NCI-H146 treated with DMSO at 0.1 percent for 48 hours (cell line): ENCODE data around the gene DYNLL1.
"Not testable (repeated sequence)": the region's sequence is repeated elsewhere in the genome, so short reads cannot be mapped to it uniquely, and the experiment has no call there.

ENCODE experiments used
- DNase-seq: peaks from one replicate; lab custom pipeline; 2025; ENCODE audit not compliant: unreplicated experiment; lab: John Stamatoyannopoulos, UW

The DYNLL1 gene

DNA sequence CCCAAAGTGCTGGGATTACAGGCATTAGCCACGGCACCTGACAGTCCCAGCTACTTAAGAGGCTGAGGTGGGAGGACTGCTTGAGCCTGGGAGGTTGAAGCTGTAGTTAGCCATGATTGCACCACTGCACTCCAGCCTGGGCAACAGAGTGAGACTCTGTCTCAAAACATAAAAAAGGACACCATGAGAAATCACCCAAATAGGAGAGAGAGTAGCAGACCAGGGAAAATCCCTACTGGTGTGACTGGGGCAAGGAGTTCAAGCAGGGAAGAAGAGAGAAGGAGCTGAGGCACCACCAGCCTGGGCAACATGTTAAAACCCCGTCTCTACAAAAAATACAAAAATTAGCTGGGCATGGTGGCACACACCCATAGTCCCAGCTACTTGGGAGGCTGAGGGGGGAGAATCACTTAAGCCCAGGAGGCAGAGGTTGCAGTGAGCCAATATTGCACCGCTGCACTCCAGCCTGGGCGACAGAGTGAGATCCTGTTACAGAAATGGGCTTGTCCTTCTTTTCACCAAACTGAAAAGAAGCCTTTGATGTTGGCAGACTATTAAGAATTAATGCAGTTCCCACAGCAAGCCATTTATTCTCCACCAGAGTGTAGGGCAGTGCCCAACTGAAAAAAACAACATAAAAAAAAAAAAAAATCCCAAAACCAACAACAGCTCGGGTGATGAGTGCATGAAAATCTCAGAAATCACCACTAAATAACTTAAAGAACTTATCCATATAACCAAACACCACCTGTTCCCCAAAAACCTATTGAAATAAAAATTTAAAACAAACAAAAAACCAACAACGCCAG, 21.9 kb upstream of the DYNLL1 start:
- no peak for DNase-seq

DNA sequence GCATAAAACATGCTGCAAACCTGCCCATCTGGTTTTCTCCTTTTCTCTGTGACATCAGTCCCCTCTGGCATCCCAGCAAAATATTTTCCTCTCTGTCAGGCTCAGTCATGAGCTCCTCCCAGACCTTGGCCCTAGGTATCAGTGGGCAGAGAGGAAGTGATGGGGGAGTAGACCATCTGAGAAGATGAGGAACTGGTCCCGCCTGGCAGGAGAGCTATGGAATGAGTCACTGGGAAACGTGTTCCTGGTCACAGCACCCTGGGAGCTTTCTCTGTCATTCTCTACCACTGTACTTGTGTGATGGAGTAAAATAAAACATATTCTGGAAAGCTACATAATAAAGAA, 21.3 kb upstream of the DYNLL1 start:
- DNase-seq, result no peak

DNA sequence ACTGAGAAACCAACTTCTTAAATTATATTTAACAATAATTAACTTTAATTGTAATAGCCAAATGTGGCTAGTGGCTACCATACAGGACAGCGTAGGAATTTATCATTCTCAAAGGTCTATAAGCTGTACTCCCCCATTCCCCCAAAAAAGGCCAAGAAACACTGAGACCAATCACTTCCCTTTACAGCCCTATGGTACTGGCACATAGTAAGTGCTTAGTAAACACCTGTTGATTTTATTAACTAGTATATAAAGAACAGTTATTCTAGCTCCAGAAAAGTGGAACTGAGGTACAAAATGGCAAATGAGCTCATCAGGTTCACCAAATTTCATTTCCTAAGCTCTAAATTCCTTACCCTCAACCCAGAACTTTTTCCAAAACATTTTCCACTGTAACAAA, 20.3 kb upstream of the DYNLL1 start:
- no peak for DNase-seq

DNA sequence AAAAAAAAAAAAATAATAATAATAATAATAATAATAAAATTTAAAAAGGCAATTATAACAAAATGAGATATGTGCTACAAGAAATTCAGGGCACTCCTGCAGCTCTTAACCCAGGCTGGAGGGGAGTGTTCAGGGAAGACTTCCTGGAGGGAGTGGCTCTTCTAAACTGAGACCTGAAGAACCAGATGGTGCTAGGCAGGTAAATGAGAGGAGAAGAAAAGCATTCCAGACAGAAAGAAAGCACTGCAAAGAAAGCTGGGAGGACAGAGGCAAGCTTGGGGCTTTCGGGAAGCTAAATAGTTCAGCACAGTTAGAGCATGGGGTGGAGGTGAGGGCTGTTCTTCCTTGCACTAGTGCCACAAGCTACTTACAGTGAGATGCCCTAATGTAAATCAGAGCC, 16.5 kb upstream of the DYNLL1 start:
- DNase-seq, result no peak

DNA sequence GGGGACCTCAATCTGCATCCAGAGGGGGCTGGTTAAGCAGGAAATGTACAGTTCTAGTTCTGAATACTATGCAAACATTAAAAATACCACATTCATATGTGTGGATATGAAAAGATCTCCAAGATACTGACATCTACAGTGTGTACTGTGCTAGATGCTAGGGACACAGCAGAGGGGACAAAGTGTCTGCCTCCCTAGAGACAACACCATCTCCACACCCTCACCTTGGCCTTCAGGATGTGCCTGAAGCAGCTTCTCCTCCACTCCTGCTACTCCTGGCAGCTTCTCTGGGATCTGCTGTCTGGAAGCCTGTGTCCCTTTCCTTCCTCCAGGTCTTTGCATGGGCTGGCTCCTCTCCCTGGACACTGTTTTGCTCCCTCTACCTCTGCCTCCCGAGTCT, 15.7 kb upstream of the DYNLL1 start:
- no peak for DNase-seq

DNA sequence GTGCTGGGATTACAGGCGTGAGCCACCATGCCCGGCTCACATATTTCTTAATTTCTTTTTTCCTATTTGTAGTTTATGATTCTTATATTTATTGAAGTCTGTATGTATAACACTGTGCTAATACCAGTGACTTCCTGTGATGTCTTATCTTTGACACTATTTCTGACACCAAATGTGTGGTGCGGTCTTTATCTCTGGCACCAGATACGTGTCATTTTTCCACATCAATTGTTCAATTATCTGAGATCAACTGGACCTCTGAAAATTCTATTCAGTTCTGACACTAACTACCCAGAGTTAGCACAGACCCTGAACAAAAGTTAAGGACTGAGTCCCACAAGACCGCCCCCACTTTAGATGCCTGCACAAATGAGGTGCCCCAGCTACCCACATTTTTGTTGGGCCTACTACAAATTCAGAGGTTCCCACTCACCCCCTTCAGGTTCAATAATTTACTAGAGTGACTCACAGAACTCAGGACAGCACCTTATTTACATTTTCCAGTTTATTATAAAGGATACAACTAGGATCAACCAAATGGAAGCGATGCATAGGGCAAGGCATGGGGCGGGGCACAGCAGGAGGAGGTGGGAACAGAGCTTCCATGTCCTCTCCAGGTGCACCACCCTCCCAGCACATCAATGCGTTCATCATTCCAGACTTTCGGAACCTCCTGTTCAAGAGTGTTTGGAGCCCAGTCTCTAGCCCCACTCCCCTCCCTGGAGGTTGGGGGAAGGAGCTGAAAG, 14.7 kb upstream of the DYNLL1 start:
- DNase-seq, result no peak

DNA sequence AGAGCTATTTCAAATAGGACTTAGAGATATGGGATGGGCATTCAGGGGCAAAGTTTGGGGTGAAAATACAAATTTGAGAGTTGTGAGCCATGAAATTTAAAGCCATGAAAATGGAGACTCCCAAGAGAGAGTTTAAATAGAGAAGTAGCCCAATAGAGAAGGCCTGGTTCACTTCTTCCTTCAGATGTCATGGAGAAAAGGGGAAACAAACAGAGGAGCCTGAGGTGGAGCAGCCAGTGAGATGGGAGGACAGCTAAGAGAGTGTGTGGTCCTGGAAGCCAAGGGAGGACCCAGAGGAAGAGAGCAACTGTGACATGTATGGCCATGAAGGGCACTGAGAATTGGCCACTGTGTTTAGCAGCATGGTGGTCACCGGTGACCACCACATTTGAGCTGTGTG, 12.3 kb upstream of the DYNLL1 start:
- no peak for DNase-seq

DNA sequence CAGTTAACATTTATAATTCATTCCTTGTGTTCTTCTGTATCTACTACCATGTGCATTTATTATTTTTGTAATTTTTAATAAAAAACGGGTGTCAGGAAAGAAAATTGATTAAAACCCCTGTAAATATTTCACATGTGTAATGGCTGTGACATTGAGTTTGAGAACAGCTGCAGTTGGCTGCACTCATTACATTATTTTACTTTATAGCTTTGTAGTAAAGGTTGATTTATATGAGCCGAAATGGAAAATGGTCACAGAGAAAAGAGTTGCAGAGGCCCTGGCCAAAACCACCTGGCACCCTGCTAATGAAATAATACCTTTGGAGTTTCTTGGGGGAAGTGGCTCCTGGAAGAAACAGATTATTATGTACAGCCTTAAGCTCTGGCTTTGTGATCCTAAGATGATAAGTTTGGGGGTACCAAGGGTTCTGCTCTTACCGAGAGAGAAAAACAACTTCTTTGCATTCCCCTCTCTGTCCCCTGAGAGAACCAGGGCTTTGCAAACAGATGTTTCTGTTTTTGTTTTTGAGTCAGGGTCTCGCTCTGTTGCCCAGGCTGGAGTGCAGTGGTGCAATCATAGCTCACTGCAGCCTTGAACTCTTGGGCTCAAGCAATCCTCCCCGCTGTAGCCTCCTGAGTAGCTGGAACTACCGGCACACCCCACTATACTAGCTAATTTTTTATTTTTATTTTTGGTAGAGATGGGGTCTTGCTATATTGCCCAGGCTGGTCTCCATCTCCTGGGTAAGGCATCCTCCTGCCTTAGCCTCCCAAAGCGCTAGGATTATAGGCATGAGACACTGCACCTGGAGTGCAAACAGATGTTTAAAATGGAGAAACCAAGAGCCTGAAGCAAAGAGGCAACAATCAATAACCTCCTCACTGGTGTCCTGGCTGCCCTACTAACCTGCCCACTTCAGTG, 9.7 kb upstream of the DYNLL1 start:
- no peak for DNase-seq

DNA sequence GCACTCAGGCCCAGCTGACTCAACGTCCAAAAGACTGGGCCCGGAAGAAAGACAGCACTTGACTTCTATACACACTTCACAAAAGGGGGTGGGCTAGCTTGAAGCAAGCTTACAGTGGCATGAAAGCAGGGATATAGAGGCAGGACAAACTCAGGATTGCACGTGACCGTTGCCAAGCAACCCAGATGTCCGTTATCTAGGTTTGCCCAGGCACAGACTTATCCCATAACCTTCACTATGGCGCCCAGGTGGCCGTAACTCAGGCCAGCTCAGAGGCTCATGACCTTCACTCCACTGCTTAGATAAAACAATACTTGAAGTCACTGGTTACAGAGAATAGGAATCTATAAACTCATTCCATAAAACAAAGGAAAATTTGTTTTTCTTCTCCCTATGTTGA, 8.4 kb upstream of the DYNLL1 start:
- not testable (repeated sequence) for DNase-seq

DNA sequence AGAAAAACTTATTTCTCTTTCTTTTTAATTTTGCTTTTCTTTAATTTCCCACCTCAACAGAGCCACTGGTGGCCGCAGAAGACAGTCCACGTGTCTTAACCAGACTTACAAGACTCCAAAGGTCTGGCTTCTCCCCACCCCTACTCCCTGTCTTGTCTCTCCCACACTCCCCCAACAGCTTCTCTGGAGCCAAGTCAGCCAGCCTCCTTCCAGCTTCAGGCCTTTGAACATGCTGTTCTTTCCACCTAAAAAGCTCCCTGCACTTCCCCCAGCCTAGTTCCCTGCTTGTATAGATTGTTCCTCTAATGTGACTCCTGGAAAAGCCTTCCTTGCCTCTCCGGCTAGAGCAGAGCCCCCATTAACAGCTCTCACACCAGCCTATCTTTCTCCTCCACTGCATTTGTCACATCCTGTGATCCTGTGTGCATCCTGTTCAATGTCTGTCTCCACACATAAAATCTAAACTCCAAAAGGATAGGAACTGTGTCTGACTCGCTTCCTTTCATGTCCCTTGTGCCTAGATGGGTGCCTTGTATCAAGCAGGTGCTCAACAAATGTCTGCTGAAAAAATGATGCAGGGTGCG, 7.8 kb upstream of the DYNLL1 start:
- no peak for DNase-seq

DNA sequence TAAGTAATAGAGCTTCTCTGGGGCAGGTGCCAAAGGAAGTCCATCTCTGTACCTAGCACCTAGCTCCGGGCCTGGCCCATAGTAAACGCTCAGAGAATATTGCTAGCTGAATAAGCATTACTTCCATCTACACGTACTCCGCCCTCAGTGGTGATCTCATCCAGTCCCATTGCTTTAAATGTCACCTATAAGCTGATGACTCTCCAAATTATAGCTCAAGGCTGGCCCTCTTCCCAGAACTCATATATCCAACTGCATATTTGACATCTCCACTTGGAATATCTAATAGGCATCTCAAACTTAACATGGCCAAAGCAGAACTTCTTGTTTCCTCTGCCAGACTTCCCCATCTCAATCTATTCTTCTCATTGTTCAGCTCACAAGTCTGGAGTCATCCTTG, 6.9 kb upstream of the DYNLL1 start:
- DNase-seq, result no peak

DNA sequence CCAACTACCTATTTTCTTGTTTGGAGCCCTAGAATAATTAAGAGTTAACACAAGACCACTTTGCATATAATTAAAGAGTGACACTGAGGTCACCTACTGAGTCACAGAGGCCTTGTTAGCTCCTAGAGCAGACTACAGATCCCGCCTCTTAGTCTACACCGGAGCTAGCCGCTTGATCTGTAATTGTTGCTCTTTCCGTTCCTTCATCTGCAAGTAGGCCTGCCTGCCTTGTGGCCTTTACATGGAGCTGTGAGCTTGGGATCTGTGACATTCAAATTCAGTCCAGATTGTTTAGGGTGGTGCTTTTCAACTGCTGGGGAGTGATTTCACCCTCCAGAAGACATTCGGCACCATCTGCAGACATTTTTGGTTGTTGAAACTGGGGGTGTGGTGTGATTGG, 5.6 kb upstream of the DYNLL1 start:
- no peak for DNase-seq

DNA sequence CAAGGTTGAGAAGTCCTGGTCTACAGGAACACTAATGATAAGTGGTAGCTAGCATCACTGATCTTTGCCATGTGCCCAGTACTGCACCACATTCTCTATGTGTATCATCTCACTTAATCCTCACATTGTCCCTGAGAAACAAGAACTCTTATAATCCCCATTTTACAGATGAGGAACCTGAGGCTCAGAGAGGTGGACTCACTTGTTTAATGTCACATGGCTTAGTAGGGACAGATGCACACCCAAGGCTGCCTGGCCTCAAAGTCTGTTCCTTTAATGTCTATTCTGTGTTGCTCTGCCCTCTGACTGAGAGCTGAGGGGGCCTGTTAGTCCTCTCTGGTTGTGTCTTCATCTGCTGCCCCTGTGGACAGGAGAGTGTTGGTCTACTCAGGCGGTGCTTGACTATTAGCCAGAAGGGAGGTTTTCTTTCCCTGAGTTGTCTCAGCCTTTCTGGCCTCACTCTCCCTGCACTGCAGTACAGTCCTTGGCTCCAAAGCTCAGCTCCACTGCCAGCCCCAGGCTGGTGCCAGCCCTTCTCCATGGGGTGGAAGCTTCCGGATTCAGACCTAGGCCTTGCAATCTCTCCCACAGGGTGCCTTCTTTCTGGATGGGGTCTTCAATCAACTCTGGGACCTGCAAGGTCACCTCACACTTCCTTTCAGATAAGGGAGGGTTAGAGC, 4.9 kb upstream of the DYNLL1 start:
- no peak for DNase-seq

DNA sequence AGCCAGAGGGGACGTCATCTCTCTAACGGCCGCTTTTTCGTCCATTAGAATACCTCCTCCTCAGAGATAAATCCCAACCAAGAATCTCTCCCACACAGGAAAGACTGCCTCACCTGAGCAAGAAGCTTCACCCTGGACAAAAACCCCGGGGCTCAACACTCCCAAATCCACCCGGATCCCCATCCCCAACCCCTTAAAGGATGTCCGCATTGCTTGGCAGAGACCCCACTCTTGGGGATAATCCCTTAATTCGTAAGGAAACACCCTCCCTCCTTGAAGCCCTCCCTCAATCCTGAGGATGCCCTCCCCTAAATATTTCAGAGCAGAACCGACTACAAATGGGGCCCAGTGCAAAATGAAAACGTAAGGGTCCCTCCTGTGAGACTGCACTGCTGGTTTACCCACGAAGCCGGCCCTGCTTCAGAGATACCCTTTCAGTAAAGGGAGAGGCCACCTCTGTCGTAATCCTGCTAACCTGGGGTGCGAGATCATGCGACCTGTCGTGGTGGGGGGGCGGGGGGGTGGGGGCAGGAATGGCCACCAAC, 655 bp upstream of the DYNLL1 start:
- no peak for DNase-seq

DNA sequence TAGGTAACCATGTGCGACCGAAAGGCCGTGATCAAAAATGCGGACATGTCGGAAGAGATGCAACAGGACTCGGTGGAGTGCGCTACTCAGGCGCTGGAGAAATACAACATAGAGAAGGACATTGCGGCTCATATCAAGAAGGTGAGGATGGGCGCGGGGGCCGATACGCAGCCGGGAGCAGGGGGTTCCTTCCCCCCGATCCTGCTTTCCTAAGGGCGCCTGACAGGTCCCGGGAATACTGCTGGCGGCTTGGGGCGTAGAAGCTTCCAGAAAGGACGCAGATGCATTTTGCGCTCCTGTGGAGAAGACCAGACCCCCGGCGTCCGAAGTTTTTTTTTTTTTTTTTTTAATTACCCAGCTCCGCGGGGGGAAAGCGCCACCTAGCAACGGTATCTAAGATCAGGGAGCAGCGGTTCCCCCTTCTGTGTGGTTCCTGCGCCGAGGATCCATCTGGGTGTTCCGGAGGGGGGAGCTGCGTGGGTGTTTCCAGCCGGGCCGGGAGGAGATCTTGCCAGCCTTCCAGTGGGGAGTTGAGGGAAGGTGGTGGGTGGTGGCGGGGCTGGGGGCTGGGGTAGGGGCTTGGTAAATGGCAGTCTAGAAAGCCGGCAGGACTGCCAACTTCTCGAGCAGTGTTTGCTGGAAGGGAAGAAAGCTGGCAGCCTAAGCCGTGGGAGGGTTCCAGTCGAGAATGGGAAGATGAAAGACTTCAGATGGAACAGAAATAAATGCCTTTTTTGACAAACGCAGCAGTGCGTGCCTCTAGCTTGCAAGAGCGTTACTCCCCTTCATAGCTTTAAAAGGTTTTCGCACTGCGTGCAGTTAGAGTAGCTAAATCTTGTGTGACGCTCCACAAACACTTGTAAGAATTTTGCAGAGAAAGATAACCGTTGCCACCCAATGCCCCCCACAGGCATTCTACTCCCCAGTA, 764 bp downstream of the DYNLL1 start:
- DNase-seq, result peak; percentile 12

DNA sequence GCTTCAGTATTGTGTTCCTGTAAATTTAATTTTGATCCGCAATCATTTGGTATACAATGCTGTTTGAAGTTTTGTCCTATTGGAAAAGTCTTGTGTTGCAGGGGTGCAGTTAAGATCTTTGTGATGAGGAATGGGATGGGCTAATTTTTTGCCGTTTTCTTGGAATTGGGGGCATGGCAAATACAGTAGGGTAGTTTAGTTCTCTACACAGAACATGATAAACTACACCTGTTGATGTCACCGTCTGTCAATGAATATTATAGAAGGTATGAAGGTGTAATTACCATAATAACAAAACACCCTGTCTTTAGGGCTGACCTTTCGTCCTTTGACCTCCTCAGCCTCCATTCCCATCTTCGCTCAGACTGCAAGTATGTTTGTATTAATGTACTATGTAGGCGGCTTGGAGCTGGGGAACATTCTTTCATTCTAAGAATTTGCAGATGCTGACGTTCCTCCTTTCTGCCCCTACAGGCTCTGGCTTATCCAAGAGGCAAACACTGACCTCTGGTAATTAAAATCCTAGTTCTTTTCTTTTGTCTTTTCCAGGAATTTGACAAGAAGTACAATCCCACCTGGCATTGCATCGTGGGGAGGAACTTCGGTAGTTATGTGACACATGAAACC, 1.7 kb downstream of the DYNLL1 start:
- DNase-seq, result no peak

DNA sequence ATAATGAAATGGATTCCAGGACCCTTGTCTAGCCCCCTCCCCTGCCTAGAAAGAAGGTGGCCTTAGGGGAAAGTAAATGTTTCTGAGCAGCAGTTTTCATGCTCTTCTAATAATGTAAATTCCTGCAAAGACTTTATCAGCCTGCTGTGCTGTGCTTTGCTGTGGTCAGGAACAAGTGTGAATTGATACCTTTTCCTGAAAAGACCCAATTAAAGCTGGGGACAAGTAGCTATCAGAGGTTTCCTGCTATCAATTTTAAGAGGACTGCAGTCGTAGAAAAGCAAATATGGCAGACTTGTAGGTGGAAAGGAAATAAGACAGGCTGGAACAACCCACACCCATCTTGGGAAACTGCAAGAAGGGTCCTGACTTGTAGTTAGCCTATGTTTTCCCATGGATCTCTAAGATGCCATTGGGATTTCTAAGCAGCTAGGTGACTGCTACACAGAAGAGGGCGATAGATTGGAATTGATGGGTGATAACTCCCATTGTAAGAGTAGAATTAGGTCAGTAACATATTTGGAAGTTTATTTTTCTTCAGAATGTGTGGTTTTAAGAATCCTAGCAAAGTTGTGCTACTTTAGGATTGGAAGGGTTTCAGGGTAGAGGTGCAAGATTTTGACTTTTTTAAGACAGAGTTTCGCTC, 3.1 kb downstream of the DYNLL1 start:
- DNase-seq, result no peak

DNA sequence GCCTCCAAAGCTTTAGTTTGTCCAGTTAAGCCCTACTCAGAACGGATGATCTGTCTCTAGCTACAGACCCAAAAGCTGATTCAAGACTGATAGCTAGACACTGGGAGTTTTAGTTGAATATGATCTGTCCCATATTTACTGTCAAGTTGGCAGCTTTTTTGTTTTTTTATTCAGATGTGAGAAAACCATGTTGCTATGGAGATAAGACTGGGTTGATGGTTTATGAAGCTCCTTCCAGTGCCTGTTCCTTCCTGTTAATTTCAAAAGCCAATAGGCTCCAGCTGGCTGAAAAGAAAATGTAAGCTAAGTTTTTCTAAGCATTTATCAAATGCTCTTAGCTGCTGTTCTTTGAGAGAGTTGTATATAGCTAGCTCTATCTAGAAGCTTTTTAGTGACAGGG, 4.7 kb downstream of the DYNLL1 start:
- no peak for DNase-seq
